Stimulated activated naive CD4-positive, alpha-beta T cell treated with Interleukin-2 at 50 U/mL for 16 hours (primary cell): ENCODE measurements around the gene PDE4C.

Experiments
- DNase-seq: peaks from one replicate; lab custom pipeline; 2025; lab: John Stamatoyannopoulos, UW

Gene PDE4C

DNA sequence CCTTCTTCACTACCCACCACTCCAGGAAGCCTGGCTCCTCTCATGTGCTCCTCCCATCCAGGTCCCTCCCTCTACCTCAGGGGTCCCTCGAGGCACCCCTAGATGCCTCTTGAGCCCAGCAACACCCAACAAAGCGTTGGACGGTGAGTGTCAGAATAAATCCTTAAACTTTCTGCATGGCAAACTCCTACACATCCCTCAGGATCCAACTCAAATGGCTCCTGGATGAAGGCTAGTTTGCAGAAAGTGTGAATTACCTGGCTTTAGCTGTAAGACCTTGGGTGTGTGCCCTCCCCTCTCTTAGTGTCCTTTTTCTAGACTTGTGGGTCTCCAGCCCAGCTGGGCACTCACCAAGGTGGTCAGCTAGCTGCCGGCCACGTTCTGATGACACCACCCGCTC is 27.9 kb downstream of the PDE4C start:
- no peak for DNase-seq

DNA sequence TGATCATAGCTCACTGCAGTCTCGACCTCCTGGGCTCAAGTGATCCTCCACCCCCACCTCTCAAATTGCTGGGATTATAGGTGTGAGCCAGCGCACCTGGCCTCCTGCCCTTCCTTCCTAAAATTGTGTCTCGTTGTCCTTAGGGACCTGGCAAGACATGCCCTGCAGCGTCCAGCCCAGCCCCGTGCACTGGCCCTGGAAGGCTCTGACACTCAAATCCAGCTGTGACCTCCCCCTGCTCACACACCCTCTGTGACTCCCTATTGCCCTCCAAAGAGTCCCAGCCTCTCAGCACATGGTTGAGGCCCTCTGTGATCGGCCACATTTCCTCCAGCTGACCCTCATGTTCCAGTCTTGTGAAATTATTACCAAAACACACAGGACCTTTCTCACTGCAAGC is 28.3 kb downstream of the PDE4C start:
- DNase-seq = no peak

GRCh38 chr19:18197306-18197705 is 28.9 kb downstream of the PDE4C start:
- no peak for DNase-seq

DNA sequence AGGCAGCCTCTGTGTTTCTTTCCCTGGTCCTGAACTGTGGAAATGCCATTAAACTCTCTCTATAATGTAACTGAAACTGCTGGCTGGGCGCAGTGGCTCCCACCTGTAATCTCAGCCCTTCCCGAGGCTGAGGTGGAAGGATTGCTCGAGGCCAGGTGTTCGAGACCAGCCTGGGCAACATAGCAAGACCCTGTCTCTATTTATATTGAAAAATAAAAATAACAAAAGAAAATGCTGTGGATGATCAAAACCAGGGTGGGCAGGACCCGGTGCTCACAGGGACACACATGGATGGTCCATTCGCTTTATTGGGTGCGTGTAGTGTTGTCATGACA is 29.8 kb downstream of the PDE4C start:
- DNase-seq = no peak

DNA sequence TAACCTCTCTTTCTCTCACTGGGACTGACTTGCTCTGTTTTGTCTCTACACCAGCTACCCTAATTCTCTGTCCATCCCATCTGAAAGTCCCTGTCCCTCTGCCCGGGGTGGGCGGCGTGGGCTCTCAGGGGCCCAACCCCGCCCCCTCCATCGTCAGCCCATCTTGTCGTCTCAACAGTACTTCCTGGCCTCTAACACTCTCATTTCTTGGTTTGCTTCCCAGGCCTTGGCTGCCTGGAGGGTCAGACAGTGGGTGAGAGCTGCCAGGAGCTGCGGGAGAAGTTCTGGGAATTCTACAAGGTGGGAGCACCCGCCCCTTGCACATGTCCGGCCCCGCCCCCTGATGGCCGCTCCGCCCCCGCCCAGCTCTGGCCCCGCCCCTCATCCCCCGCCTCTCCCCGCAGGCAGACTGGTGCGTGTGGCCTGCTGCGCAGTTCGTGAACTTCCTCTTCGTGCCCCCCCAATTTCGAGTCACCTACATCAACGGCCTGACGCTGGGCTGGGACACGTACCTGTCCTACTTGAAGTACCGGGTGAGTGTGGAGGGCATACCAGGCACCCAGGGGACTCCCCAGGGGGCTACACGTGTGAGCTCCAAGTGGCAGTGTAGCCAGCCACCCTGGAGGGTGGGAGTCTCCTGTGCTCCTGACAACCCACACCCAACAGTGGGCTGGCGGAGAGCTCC is 31.5 kb downstream of the PDE4C start:
- peak; percentile 4 for DNase-seq

DNA sequence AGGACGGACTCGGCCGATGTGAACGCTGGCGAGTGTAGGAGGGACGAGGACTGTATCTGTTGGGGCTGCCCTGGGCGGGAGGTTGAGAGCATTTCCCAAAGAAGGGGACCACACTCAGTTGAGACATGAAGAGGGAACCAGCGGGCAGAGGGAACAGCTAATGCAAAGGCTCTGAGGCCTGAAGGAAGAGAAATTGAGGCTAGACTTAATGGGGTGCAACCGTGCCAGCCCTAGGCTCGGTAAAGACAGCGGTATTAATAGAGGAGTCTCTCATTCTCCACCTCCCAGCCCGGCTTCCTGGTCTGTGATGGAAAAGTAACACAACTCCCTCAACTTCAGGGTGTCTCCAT is 32.1 kb downstream of the PDE4C start:
- DNase-seq = no peak

GRCh38 chr19:18193388-18194180 is 32.7 kb downstream of the PDE4C start:
- no peak for DNase-seq

- DNase-seq = peak; percentile 100
These were observed 33.4 kb downstream of the PDE4C start, which contains the start of gene MPV17L2 for GRCh38 chr19:18192673-18193387. MPV17L2 (plus strand) TSS chr19:18193218; CDS start chr19:18193282, 64 bp downstream.

GRCh38 chr19:18191640-18192062 is 34.6 kb downstream of the PDE4C start:
- no peak for DNase-seq

DNA sequence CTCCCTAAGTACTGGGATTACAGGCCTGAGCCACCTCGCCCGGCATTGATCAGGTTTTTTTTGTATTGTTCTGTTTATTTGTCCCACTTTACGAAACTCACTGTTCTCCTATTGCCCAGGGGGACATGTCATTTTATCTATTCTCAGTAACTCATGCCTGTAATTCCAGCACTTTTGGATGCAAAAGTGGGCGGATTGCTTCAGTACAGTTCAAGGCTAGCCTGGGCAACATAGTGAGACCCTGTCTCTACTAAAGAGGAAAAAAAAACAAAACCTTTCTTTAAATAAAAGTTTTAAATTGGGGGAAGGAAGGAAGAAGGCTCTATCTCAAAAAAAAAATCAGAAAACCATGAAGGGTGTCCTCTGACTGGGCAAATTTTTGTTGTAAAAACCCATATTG is 36.0 kb downstream of the PDE4C start:
- DNase-seq = no peak

DNA sequence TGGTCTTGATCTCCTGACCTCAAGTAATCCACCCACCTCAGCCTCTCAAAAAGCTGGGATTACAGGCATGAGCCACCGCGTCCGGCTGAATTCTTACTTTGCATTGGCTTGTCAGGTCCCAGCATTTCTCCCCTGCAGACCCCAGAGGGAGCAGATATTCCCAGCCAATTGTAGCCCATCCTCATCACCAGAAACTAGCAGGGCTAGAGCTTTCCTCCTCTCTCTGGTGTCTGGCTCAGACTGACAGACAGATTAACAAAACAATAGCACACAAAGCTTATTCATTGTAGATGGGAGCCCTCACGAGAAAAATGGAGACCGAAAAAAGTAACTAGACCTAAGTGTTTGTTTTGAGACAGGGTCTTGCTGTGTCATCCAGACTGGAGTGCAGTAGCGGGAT is 40.7 kb downstream of the PDE4C start:
- DNase-seq = no peak

GRCh38 chr19:18183529-18183928 is 42.7 kb downstream of the PDE4C start:
- DNase-seq = no peak

GRCh38 chr19:18179957-18180356 is 46.3 kb downstream of the PDE4C start:
- DNase-seq = no peak

- no peak for DNase-seq
These were observed 49.6 kb downstream of the PDE4C start for GRCh38 chr19:18176367-18177310.

GRCh38 chr19:18174983-18175382 is 51.3 kb downstream of the PDE4C start:
- no peak for DNase-seq
